GM21367 (cell line): ENCODE measurements around the gene TPPP.
A peak's percentile ranks its signal among the peaks of the same experiment; 100 is the strongest.
"Not testable (repeated sequence)": the region's sequence is repeated elsewhere in the genome, so short reads cannot be mapped to it uniquely, and the experiment has no call there.

ENCODE experiments used
- ATAC-seq: cut with Tn5 transposase; IDR thresholded peaks from one replicate; pipeline ENCODE4 v1.9.1; 2021; ENCODE audit not compliant: unreplicated experiment

TPPP gene

GRCh38 chr5:693271-694041 is at the start of gene TPPP:
Gene TPPP, minus strand, starts transcription at chr5:693352. Its CDS starts 15,292 bp downstream, at chr5:678060.
- peak; percentile 47 for ATAC-seq

- not testable (repeated sequence) for ATAC-seq
These were observed 49.1 kb upstream of the TPPP start for GRCh38 chr5:742276-742675.

- ATAC-seq: not testable (repeated sequence)
These were observed 41.0 kb upstream of the TPPP start for GRCh38 chr5:734145-734544.

GRCh38 chr5:732754-733454 is 39.8 kb upstream of the TPPP start:
- ATAC-seq: not testable (repeated sequence)

GRCh38 chr5:729225-729624 is 36.1 kb upstream of the TPPP start:
- not testable (repeated sequence) for ATAC-seq

- not testable (repeated sequence) for ATAC-seq
These were observed 33.9 kb upstream of the TPPP start for GRCh38 chr5:727087-727486.

GRCh38 chr5:723865-724264 is 30.7 kb upstream of the TPPP start:
- ATAC-seq: not testable (repeated sequence)

GRCh38 chr5:723309-723708 is 30.2 kb upstream of the TPPP start:
- not testable (repeated sequence) for ATAC-seq

- not testable (repeated sequence) for ATAC-seq
These were observed 26.2 kb upstream of the TPPP start for GRCh38 chr5:719379-719778.

- ATAC-seq: no peak
These were observed 24.0 kb upstream of the TPPP start for GRCh38 chr5:717143-717542.

GRCh38 chr5:716740-717139 is 23.6 kb upstream of the TPPP start:
- not testable (repeated sequence) for ATAC-seq

- ATAC-seq: not testable (repeated sequence)
These were observed 22.5 kb upstream of the TPPP start for GRCh38 chr5:715636-716035.

- not testable (repeated sequence) for ATAC-seq
These were observed 21.3 kb upstream of the TPPP start for GRCh38 chr5:714215-715118.

GRCh38 chr5:713686-714085 is 20.5 kb upstream of the TPPP start:
- not testable (repeated sequence) for ATAC-seq

- ATAC-seq: not testable (repeated sequence)
These were observed 15.8 kb upstream of the TPPP start for GRCh38 chr5:708848-709517.

GRCh38 chr5:708374-708773 is 15.2 kb upstream of the TPPP start:
- not testable (repeated sequence) for ATAC-seq

- not testable (repeated sequence) for ATAC-seq
These were observed 13.0 kb upstream of the TPPP start for GRCh38 chr5:706127-706526.

- ATAC-seq: not testable (repeated sequence)
These were observed 3.9 kb upstream of the TPPP start for GRCh38 chr5:696753-697702.

- ATAC-seq: not testable (repeated sequence)
These were observed 3.0 kb upstream of the TPPP start for GRCh38 chr5:696191-696590.
